ENCODE measurements around the gene KRTAP9-9. TPM values are rescaled to one million over a fixed set of nuclear protein-coding genes. Genes with fewer than 3 reads are reported as not detected.

The KRTAP9-9 gene
- total RNA-seq: not detected in 2 replicates

DNA sequence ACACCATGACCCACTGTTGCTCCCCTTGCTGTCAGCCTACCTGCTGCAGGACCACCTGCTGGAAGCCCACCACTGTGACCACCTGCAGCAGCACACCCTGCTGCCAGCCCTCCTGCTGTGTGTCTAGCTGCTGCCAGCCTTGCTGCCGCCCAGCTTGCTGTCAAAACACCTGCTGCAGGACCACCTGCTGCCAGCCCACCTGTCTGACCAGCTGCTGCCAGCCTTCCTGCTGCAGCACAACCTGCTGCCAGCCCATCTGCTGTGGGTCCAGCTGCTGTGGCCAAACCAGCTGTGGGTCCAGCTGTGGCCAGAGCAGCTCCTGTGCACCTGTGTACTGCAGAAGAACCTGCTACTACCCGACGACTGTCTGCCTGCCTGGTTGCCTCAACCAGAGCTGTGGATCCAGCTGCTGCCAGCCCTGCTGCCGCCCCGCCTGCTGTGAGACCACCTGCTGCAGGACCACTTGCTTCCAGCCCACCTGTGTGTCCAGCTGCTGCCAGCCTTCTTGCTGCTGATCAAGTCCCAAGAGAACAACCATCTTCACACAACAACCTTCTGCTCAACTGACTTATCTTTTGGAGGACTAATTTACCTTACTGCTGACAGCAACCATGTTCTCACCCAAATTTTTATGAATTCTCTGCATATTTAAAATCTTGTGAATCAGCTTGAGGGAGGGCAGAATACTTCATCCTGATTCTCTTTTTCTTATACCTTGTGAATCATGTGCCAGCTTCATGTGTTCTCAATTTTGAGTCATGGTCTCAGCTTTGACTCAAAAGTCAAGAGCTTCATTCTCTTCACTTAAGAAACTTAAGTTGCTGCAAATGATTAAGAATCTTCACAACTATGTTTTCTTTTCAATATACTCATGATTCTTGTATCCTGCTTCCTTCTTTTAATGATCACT, at the start of gene KRTAP9-9:
Gene KRTAP9-9, plus strand, starts transcription at position 4 of the 910 bp plus-strand sequence.

DNA sequence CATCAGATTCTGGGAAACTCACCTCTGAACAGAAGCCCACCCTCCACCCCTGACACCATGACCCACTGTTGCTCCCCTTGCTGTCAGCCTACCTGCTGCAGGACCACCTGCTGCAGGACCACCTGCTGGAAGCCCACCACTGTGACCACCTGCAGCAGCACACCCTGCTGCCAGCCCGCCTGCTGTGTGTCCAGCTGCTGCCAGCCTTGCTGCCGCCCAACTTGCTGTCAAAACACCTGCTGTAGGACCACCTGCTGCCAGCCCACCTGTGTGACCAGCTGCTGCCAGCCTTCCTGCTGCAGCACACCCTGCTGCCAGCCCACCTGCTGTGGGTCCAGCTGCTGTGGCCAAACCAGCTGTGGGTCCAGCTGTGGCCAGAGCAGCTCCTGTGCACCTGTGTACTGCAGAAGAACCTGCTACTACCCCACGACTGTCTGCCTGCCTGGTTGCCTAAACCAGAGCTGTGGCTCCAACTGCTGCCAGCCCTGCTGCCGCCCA, 28.5 kb upstream of the KRTAP9-9 start, which contains the start of gene KRTAP9-2:
Gene KRTAP9-2, plus strand, starts transcription at position 51 of the 498 bp plus-strand sequence. Its CDS starts 7 bp downstream, at position 58.

DNA sequence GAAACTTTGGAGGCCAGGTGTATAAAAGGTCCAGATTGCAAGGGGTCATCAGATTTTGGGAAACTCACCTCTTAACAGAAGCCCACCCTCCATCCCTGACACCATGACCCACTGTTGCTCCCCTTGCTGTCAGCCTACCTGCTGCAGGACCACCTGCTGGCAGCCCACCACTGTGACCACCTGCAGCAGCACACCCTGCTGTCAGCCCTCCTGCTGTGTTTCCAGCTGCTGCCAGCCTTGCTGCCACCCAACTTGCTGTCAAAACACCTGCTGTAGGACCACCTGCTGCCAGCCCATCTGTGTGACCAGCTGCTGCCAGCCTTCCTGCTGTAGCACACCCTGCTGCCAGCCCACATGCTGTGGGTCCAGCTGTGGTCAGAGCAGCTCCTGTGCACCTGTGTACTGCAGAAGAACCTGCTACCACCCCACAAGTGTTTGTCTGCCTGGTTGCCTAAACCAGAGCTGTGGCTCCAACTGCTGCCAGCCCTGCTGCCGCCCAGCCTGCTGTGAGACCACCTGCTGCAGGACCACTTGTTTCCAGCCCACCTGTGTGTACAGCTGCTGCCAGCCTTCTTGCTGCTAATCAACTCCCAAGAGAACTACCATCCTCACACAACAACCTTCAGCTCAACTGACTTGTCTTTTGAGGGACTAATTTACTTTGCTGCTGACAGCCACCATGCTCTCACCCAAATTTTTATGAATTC, 22.6 kb upstream of the KRTAP9-9 start, which contains the start of gene KRTAP9-3:
Gene KRTAP9-3, plus strand, starts transcription at position 51 of the 707 bp plus-strand sequence. Its CDS starts 53 bp downstream, at position 104.

DNA sequence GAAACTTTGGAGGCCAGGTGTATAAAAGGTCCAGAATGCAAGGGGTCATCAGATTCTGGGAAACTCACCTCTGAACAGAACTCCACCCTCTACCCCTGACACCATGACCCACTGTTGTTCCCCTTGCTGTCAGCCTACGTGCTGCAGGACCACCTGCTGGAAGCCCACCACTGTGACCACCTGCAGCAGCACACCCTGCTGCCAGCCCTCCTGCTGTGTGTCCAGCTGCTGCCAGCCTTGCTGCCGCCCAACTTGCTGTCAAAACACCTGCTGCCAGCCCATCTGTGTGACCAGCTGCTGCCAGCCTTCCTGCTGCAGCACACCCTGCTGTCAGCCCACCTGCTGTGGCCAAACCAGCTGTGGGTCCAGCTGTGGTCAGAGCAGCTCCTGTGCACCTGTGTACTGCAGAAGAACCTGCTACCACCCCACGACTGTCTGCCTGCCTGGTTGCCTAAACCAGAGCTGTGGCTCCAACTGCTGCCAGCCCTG, 17.2 kb upstream of the KRTAP9-9 start, which contains the start of gene KRTAP9-8:
Gene KRTAP9-8, plus strand, starts transcription at position 51 of the 489 bp plus-strand sequence. Its CDS starts 53 bp downstream, at position 104.

DNA sequence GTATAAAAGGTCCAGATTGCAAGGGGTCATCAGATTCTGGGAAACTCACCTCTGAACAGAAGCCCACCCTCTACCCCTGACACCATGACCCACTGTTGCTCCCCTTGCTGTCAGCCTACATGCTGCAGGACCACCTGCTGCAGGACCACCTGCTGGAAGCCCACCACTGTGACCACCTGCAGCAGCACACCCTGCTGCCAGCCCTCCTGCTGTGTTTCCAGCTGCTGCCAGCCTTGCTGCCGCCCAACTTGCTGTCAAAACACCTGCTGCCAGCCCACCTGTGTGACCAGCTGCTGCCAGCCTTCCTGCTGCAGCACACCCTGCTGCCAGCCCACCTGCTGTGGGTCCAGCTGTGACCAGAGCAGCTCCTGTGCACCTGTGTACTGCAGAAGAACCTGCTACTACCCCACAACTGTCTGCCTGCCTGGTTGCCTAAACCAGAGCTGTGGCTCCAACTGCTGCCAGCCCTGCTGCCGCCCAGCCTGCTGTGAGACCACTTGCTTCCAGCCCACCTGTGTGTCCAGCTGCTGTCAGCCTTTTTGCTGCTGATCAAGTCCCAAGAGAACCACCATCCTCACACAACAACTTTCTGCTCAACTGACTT, 5.4 kb upstream of the KRTAP9-9 start, which contains the start of gene KRTAP9-4:
Gene KRTAP9-4, plus strand, starts transcription at position 51 of the 604 bp plus-strand sequence. Its CDS starts 34 bp downstream, at position 85.

DNA sequence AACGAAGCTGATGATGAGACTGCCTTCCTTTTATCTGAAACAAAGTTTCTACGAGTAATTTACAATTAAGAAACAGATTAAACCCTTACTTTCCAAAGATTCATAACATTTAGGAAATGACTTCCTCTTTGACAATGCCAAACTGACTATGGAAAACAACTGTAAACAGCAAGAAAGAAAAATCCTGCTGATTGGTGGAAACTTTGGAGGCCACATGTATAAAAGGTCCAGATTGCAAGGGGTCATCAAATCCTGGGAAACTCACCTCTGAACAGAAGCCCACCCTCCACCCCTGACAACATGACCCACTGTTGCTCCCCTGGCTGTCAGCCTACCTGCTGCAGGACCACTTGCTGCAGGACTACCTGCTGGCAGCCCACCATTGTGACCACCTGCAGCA, 9.9 kb downstream of the KRTAP9-9 start, which contains the start of gene KRTAP9-6:
Gene KRTAP9-6, plus strand, starts transcription at position 301 of the 400 bp plus-strand sequence. Its CDS starts 0 bp downstream, at position 301.

DNA sequence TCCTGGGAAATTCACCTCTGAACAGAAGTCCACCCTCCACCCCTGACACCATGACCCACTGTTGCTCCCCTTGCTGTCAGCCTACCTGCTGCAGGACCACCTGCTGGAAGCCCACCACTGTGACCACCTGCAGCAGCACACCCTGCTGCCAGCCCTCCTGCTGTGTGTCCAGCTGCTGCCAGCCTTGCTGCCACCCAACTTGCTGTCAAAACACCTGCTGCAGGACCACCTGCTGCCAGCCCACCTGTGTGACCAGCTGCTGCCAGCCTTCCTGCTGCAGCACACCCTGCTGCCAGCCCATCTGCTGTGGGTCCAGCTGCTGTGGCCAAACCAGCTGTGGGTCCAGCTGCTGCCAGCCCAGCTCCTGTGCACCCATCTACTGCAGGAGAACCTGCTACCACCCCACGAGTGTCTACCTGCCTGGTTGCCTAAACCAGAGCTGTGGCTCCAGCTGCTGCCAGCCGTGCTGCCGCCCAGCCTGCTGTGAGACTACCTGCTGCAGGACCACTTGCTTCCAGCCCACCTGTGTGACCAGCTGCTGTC, 20.5 kb downstream of the KRTAP9-9 start, which contains the start of gene KRTAP9-7:
Gene KRTAP9-7, plus strand, starts transcription at position 51 of the 543 bp plus-strand sequence. Its CDS starts 0 bp downstream, at position 51.

DNA sequence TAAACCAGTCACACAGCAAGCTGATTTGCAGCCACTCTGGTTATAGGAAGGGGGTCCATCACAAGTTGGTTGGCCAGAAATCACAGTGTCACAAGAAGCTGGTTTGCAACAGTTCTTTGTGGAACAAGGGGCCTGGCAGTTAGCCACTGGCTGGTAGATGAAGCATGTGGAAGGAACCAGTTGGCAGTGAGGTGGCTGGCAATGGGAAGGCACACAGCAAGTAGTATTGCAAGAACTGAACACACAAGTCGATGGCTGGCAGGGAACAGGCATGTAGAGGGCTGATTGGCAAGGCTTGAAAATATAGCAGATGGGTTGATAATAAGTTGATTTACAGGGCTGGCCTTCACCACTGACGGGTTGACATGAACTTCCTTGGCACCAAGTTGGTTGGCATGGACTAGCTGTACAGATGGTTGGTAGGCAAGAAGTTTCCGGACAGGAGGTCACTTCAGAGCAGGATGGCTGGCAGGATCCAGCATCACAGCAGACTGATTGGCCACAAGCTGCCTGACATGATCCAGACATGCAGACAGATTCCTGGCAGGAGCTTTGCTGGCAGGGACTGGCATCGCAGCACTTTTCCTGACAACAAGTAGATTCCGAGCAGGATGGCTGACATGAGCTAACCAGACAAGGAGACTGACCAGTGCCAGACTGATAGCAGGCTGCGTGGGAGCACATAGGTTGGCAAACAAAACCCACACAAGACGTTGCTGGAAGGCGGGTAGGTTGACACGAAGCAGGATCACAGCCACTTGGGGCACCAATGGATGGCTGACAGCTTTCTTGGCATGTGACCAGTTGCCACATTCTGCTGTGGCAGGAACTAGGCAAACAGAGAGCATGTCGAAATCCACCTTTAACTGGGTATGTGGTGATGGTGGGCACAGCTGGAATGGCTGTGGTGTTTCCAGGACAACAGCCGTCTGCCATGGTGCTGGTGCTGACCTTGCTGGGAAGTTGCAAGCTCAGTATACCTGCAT, 47.0 kb downstream of the KRTAP9-9 start, which contains the start of gene KRTAP29-1:
Gene KRTAP29-1, minus strand, starts transcription at position 936 of the 986 bp plus-strand sequence. Its CDS starts 0 bp downstream, at position 936.

Other genes starting within 250 kb of the KRTAP9-9 start
- not detected in 2 replicates for gene KRTAP3-1, start 246.3 kb upstream of the KRTAP9-9 start, total RNA-seq
- 0.23 and 0.30 TPM in 2 replicates for gene KRTAP1-5, start 228.2 kb upstream of the KRTAP9-9 start, total RNA-seq
- not detected in 2 replicates for gene KRTAP1-4, start 225.2 kb upstream of the KRTAP9-9 start, total RNA-seq
- not detected in 2 replicates for gene KRTAP1-3, start 220.5 kb upstream of the KRTAP9-9 start, total RNA-seq
- not detected in 2 replicates for gene KRTAP1-1, start 213.9 kb upstream of the KRTAP9-9 start, total RNA-seq
- gene KRTAP2-1, start 208.1 kb upstream of the KRTAP9-9 start, total RNA-seq: not detected in 2 replicates
- not detected in 2 replicates for gene KRTAP2-2, start 200.2 kb upstream of the KRTAP9-9 start, total RNA-seq
- gene KRTAP2-3, start 195.3 kb upstream of the KRTAP9-9 start, total RNA-seq: 0.65 TPM in 1 of 2 replicates, not detected in the other
- gene KRTAP2-4, start 189.5 kb upstream of the KRTAP9-9 start, total RNA-seq: not detected in 2 replicates
- not detected in 2 replicates for gene KRTAP4-7, start 171.2 kb upstream of the KRTAP9-9 start, total RNA-seq
- not detected in 2 replicates for gene KRTAP4-8, start 157.2 kb upstream of the KRTAP9-9 start, total RNA-seq
- not detected in 2 replicates for gene KRTAP4-16, start 153.2 kb upstream of the KRTAP9-9 start, total RNA-seq
- gene KRTAP4-9, start 150.0 kb upstream of the KRTAP9-9 start, total RNA-seq: not detected in 2 replicates
- gene KRTAP4-11, start 137.0 kb upstream of the KRTAP9-9 start, total RNA-seq: not detected in 2 replicates
- not detected in 2 replicates for gene KRTAP4-12, start 131.2 kb upstream of the KRTAP9-9 start, total RNA-seq
- gene KRTAP4-6, start 114.8 kb upstream of the KRTAP9-9 start, total RNA-seq: not detected in 2 replicates
- not detected in 2 replicates for gene KRTAP4-5, start 105.6 kb upstream of the KRTAP9-9 start, total RNA-seq
- not detected in 2 replicates for gene KRTAP4-4, start 94.6 kb upstream of the KRTAP9-9 start, total RNA-seq
- gene KRTAP4-3, start 87.2 kb upstream of the KRTAP9-9 start, total RNA-seq: not detected in 2 replicates
- gene KRTAP4-2, start 77.2 kb upstream of the KRTAP9-9 start, total RNA-seq: not detected in 2 replicates
- not detected in 2 replicates for gene KRTAP4-1, start 70.5 kb upstream of the KRTAP9-9 start, total RNA-seq
- not detected in 2 replicates for gene KRTAP9-1, start 65.5 kb upstream of the KRTAP9-9 start, total RNA-seq
- not detected in 2 replicates for gene KRTAP9-2, start 28.7 kb upstream of the KRTAP9-9 start, total RNA-seq
- gene KRTAP9-3, start 22.9 kb upstream of the KRTAP9-9 start, total RNA-seq: not detected in 2 replicates
- not detected in 2 replicates for gene KRTAP9-8, start 17.4 kb upstream of the KRTAP9-9 start, total RNA-seq
- gene KRTAP9-4, start 5.7 kb upstream of the KRTAP9-9 start, total RNA-seq: not detected in 2 replicates
- not detected in 2 replicates for gene KRTAP9-6, start 10.0 kb downstream of the KRTAP9-9 start, total RNA-seq
- gene KRTAP9-7, start 20.3 kb downstream of the KRTAP9-9 start, total RNA-seq: not detected in 2 replicates
- not detected in 2 replicates for gene KRTAP29-1, start 47.5 kb downstream of the KRTAP9-9 start, total RNA-seq
- gene KRTAP16-1, start 53.9 kb downstream of the KRTAP9-9 start, total RNA-seq: not detected in 2 replicates
- gene KRTAP17-1, start 60.3 kb downstream of the KRTAP9-9 start, total RNA-seq: not detected in 2 replicates
- not detected in 2 replicates for gene KRT33A, start 95.4 kb downstream of the KRTAP9-9 start, total RNA-seq
- 0.30 and 0.32 TPM in 2 replicates for gene KRT33B, start 114.4 kb downstream of the KRTAP9-9 start, total RNA-seq
- gene KRT34, start 126.9 kb downstream of the KRTAP9-9 start, total RNA-seq: 0.89 and 6.6 TPM in 2 replicates
- gene KRT31, start 142.2 kb downstream of the KRTAP9-9 start, total RNA-seq: not detected in 2 replicates
- not detected in 2 replicates for gene KRT37, start 169.2 kb downstream of the KRTAP9-9 start, total RNA-seq
- not detected in 2 replicates for gene KRT38, start 185.6 kb downstream of the KRTAP9-9 start, total RNA-seq
- 0.09 TPM in 1 of 2 replicates, not detected in the other for gene KRT32, start 212.0 kb downstream of the KRTAP9-9 start, total RNA-seq
- gene KRT35, start 225.8 kb downstream of the KRTAP9-9 start, total RNA-seq: not detected in 2 replicates
- not detected in 2 replicates for gene KRT36, start 234.5 kb downstream of the KRTAP9-9 start, total RNA-seq